ENCODE results near the gene SLC22A2.
"Not testable (repeated sequence)": the region's sequence is repeated elsewhere in the genome, so short reads cannot be mapped to it uniquely, and the experiment has no call there.

SLC22A2 gene

GRCh38 chr6:160239929-160240690 lies 18.5 kb downstream of the SLC22A2 start:
- Histone ChIP-seq H3F3A (ENCODE audit: low read depth) (no peaks in the 10 kb centered on the region), H3K4me1 (ENCODE audit: insufficient read depth, low read length, poor library complexity, severe bottlenecking) (no peaks in the 10 kb centered on the region), H3K9me3 (ENCODE audit: insufficient read depth, low read depth, low read length) (no peaks in the 10 kb centered on the region), H3K36me3 (ENCODE audit: insufficient read depth, low read length) (no peaks in the 10 kb centered on the region), H3K79me2 (ENCODE audit: insufficient read depth, low read length) (no peaks in the 10 kb centered on the region), H4K20me1 (ENCODE audit: insufficient read depth, low read length, poor library complexity, severe bottlenecking) (no peaks in the 10 kb centered on the region), H3K4me3 (ENCODE audit: low read length, poor library complexity, severe bottlenecking) (no peak overlapping the region), H3K9ac (ENCODE audit: low read depth, low read length, poor library complexity, severe bottlenecking) (no peak overlapping the region), H3K9me2 (replicated peaks; ENCODE audit: low read depth, low read length) (no peaks in the 10 kb centered on the region; the same call in 1 of the 2 replicates), H3K4me2 (ENCODE audit: low read depth, low read length, poor library complexity, severe bottlenecking) (no peak overlapping the region), H3K27me3 (ENCODE audit: insufficient read depth, low read length, poor library complexity, severe bottlenecking) (no peaks in the 10 kb centered on the region), H2AFZ (ENCODE audit: low read length) (no peak overlapping the region)
- TF ChIP-seq CTCF (conservative IDR thresholded peaks at IDR 0.05; ENCODE audit: low read length): no peak
- no peak for TF ChIP-seq EZH2phosphoT487 (IDR thresholded peaks at IDR 0.05; ENCODE audit: borderline replicate concordance)

DNA sequence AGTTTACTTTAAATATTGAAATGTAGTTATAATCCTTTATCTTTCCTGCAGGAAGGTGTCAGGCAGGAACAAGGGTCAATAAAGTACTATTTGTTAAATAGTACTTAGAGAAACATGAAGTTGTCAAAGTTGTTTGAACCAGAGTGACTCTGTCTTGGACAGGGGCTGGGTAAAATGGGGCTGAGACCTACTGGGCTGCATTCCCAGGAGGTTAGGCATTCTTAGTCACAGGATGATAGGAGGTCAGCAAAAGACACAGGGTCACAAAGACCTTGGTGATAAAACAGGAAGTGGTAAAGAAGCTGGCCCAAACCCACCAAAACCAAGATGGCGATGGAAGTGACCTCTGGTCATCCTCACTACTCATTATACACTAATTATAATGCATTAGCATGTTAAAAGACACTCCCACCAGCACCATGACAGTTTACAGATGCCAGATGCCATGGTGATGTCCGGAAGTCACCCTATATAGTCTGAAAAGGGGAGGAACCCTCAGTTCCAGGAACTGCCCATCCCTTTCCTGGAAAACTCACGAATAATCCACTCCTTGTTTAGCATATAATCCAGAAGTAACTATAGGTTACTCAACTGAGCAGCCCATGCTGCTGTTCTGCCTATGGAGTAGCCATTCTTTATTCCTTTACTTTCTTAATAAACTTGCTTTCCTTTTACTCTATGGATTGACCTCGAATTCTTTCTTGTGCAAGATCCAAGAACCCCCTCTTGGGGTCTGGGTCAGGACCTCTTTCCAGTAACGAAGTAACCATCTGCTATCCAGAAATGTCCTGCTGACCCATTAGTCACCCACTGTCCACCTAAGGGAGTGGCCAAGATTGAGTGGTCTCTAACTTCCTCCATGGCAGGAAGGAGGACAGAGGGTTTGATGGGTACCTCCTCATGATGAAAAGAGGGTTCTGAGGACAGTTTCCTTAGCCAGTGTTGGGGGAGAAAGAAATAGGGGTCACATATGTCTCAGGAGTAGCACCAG lies 19.6 kb downstream of the SLC22A2 start:
- TF ChIP-seq CTCF (conservative IDR thresholded peaks at IDR 0.05; ENCODE audit: low read length) (no peak), EZH2phosphoT487 (IDR thresholded peaks at IDR 0.05; ENCODE audit: borderline replicate concordance) (no peak)
- H3K27me3 ChIP-seq (ENCODE audit: insufficient read depth, low read length, poor library complexity, severe bottlenecking): no peaks in the 10 kb centered on the region
- no peak overlapping the region for H3K4me2 ChIP-seq (ENCODE audit: low read depth, low read length, poor library complexity, severe bottlenecking)
- H3K4me3 ChIP-seq (ENCODE audit: low read length, poor library complexity, severe bottlenecking): no peak overlapping the region
- H3K9me3 ChIP-seq (ENCODE audit: insufficient read depth, low read depth, low read length): no peaks in the 10 kb centered on the region
- no peak overlapping the region for H2AFZ ChIP-seq (ENCODE audit: low read length)
- H3K36me3 ChIP-seq (ENCODE audit: insufficient read depth, low read length): no peaks in the 10 kb centered on the region
- H3K9me2 ChIP-seq (replicated peaks; ENCODE audit: low read depth, low read length): no peaks in the 10 kb centered on the region
- no peak overlapping the region for H3K9ac ChIP-seq (ENCODE audit: low read depth, low read length, poor library complexity, severe bottlenecking)
- H4K20me1 ChIP-seq (ENCODE audit: insufficient read depth, low read length, poor library complexity, severe bottlenecking): no peaks in the 10 kb centered on the region
- no peaks in the 10 kb centered on the region for H3F3A ChIP-seq (ENCODE audit: low read depth)
- H3K4me1 ChIP-seq (ENCODE audit: insufficient read depth, low read length, poor library complexity, severe bottlenecking): no peaks in the 10 kb centered on the region
- no peaks in the 10 kb centered on the region for H3K79me2 ChIP-seq (ENCODE audit: insufficient read depth, low read length)

DNA sequence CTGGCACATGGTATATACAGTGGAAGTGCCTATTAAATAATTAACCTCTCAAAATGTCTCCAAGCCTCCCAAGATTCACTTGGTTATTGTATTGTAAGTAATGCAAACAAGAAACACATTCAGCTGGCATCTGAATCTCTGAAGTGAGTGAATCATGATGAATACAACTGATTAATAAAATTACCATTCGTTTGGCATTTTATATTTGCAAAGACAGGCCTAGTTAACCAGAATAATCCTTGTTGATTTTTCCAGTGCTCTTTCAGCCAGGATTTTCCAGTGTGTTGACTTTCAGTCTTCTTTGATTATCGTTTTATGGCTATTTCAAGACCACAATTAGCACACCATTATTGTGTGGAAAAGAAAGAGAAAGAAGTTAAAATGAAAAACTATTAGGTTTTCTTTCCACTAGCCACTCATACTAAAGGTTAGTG lies 20.3 kb downstream of the SLC22A2 start:
- Histone ChIP-seq H3K4me3 (ENCODE audit: low read length, poor library complexity, severe bottlenecking) (no peak overlapping the region), H3K4me2 (ENCODE audit: low read depth, low read length, poor library complexity, severe bottlenecking) (no peak overlapping the region), H3K9me2 (replicated peaks; ENCODE audit: low read depth, low read length) (no peaks in the 10 kb centered on the region), H3K4me1 (ENCODE audit: insufficient read depth, low read length, poor library complexity, severe bottlenecking) (no peaks in the 10 kb centered on the region), H4K20me1 (ENCODE audit: insufficient read depth, low read length, poor library complexity, severe bottlenecking) (no peaks in the 10 kb centered on the region), H3K9me3 (ENCODE audit: insufficient read depth, low read depth, low read length) (no peaks in the 10 kb centered on the region), H3K79me2 (ENCODE audit: insufficient read depth, low read length) (no peaks in the 10 kb centered on the region), H3K36me3 (ENCODE audit: insufficient read depth, low read length) (no peaks in the 10 kb centered on the region), H2AFZ (ENCODE audit: low read length) (no peak overlapping the region), H3F3A (ENCODE audit: low read depth) (no peaks in the 10 kb centered on the region), H3K27me3 (ENCODE audit: insufficient read depth, low read length, poor library complexity, severe bottlenecking) (no peaks in the 10 kb centered on the region), H3K9ac (ENCODE audit: low read depth, low read length, poor library complexity, severe bottlenecking) (no peak overlapping the region)
- TF ChIP-seq EZH2phosphoT487 (IDR thresholded peaks at IDR 0.05; ENCODE audit: borderline replicate concordance) (no peak), CTCF (conservative IDR thresholded peaks at IDR 0.05; ENCODE audit: low read length) (no peak)

DNA sequence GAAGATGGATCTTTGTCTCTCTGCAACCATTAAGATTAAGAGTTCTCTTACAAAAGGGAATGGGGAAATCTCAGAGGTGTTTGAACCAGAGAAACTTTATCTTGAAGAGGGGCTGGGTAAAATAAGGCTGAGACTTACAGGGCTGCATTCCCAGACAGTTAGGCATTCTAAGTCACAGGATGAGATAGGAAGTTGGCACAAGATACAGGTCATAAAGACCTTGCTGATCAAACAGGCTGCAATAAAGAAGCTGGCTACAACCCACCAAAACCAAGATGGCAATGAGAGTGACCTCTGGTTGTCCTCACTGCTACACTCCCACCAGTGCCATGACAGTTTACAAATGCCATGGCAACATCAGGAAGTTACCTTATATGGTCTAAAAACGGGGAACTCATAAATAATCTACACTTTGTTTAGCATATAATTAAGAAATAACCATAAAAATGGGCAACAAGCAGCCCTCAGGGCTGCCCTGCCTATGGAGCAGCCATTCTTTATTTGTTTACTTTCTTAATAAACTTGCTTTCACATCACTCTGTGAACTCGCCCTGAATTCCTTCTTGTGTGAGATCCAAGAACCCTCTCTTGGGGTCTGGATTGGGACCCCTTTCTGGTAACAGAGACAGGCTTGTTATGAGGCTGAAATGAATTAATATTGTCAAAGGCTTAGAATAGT lies 20.9 kb downstream of the SLC22A2 start:
- not testable (repeated sequence) for H4K20me1 ChIP-seq (ENCODE audit: insufficient read depth, low read length, poor library complexity, severe bottlenecking); H2AFZ ChIP-seq (ENCODE audit: low read length); H3K36me3 ChIP-seq (ENCODE audit: insufficient read depth, low read length); H3K4me3 ChIP-seq (ENCODE audit: low read length, poor library complexity, severe bottlenecking); H3K79me2 ChIP-seq (ENCODE audit: insufficient read depth, low read length); H3K27me3 ChIP-seq (ENCODE audit: insufficient read depth, low read length, poor library complexity, severe bottlenecking); H3K9me3 ChIP-seq (ENCODE audit: insufficient read depth, low read depth, low read length); H3F3A ChIP-seq (ENCODE audit: low read depth); H3K4me1 ChIP-seq (ENCODE audit: insufficient read depth, low read length, poor library complexity, severe bottlenecking); H3K9me2 ChIP-seq (replicated peaks; ENCODE audit: low read depth, low read length); H3K9ac ChIP-seq (ENCODE audit: low read depth, low read length, poor library complexity, severe bottlenecking); H3K4me2 ChIP-seq (ENCODE audit: low read depth, low read length, poor library complexity, severe bottlenecking)

All from Loucy (cell line).